ENCODE results near the gene PTCSC3.
A peak's percentile ranks its signal among the peaks of the same experiment; 100 is the strongest.
"Not testable (repeated sequence)": the region's sequence is repeated elsewhere in the genome, so short reads cannot be mapped to it uniquely, and the experiment has no call there.

Gene PTCSC3

GRCh38 chr14:36173161-36173560 lies 3.4 kb downstream of the PTCSC3 start:
- DNase-seq (ENCODE audit: low read depth in 2 of 2): no peak

DNA sequence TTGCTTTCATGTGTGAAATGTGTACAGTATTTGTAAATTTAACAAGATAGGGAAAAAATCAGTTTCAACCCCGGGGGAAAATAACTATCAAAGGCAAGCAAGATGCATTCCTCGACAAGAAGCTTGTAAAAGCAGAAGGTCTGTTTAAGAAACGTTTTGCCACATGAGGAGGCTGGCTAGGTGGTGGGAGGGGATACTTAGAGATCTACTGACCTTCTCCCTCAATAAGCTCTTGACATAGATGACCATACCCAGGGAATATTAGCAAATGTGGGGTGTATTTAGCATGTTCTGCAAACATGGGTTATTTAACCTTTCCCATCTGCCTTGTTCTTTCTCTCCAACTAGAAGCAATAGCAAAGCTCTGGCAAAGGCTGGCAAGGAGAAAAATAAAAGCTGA lies 4.9 kb downstream of the PTCSC3 start:
- DNase-seq (ENCODE audit: low read depth in 2 of 2): no peak

DNA sequence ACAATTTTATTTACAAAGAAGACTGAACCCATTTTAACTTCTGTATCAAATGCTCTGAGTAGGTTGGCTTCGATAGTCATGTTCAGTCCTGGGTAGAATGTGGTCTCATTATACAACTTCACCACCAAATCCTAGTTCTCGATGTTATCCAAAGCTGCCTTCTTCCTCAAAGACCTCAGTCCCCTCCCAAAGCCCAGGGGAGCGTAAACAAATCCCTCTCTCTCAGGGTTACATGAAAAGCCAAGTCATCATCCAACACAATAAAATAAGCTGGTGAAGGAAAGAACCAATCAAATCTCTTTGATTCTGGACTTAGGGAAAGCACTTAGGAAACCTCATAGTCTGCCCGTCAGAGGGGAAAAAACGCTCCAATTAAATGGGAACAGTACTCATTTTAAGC lies 9.1 kb downstream of the PTCSC3 start:
- DNase-seq (ENCODE audit: low read depth in 2 of 2): no peak

DNA sequence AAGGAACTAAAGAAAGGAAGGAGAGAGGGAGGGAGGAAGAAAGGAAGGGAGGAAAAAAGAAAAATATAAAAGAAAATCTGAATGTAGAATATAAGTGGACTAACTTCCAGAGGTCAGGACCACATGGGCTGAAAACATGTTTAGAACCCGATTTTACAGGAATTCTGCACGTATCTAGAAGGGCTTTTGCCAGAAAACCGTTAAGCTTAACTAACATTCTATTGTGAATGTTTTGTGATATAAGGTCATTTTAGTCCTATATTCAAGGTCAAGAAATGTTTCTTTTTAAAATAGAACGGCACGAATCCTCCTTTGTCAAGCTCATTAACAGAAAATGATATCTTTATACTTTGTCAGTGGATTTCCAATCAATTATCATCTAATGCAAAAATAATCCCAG lies 13.1 kb downstream of the PTCSC3 start:
- DNase-seq (ENCODE audit: low read depth in 2 of 2): no peak

- no peak for DNase-seq (ENCODE audit: low read depth in 2 of 2)
Observed at GRCh38 chr14:36162267-36162666, 14.3 kb downstream of the PTCSC3 start.

GRCh38 chr14:36161776-36162175 lies 14.7 kb downstream of the PTCSC3 start:
- DNase-seq (ENCODE audit: low read depth in 2 of 2): no peak

- DNase-seq (ENCODE audit: low read depth in 2 of 2): no peak
Observed at GRCh38 chr14:36151335-36151734, 25.2 kb downstream of the PTCSC3 start.

- no peak for DNase-seq (ENCODE audit: low read depth in 2 of 2)
Observed at GRCh38 chr14:36134038-36134437, 42.5 kb downstream of the PTCSC3 start.

- no peak for DNase-seq (ENCODE audit: low read depth in 2 of 2)
Observed at GRCh38 chr14:36132826-36133225, 43.7 kb downstream of the PTCSC3 start.

- no peak for DNase-seq (ENCODE audit: low read depth in 2 of 2)
Observed at GRCh38 chr14:36130186-36130585, 46.3 kb downstream of the PTCSC3 start.

- no peak for DNase-seq (ENCODE audit: low read depth in 2 of 2)
Observed at GRCh38 chr14:36129181-36129580, 47.3 kb downstream of the PTCSC3 start.

DNA sequence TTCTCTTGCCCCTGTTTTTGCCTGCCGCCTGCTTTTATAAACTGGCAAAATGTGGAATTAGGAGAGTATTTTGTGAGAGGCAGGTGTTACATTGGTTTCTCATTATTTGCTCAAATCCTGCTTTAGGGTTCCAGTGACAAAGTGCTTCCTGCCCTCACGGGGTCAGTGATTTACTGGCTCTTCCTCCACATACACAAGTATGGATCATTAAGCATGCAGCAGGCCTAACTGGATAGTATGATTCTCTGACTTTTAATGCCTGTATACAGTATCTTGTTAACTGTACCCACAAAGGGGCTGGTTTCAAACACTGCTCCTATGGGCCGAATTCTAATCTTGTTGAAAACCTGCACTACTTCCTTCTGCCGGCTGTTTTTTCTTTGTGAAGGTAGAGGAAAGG lies 63.2 kb downstream of the PTCSC3 start:
- no peak for DNase-seq (ENCODE audit: low read depth in 2 of 2)

GRCh38 chr14:36111822-36112583 lies 64.5 kb downstream of the PTCSC3 start:
- DNase-seq (ENCODE audit: low read depth in 2 of 2): no peak

- DNase-seq (ENCODE audit: low read depth in 2 of 2): no peak
Observed at GRCh38 chr14:36105401-36105800, 71.1 kb downstream of the PTCSC3 start.

DNA sequence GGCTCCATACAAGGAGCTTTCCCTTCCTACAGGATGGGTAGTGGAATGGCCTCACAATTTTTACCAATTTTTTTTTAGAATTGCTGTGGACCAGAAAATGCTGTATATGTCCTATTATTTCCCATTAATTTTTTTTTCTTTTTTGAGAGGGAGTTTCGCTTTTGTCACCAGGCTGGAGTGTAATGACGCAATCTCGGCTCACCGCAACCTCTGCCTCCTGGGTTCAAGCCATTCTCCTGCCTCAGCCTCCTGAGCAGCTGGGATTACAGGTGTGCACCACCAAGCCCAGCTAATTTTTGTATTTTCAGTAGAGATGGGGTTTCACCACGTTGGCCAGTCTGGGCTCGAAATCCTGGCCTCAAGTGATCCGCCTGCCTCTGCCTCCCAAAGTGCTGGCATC lies 72.3 kb downstream of the PTCSC3 start:
- not testable (repeated sequence) for DNase-seq (ENCODE audit: low read depth in 2 of 2)

DNA sequence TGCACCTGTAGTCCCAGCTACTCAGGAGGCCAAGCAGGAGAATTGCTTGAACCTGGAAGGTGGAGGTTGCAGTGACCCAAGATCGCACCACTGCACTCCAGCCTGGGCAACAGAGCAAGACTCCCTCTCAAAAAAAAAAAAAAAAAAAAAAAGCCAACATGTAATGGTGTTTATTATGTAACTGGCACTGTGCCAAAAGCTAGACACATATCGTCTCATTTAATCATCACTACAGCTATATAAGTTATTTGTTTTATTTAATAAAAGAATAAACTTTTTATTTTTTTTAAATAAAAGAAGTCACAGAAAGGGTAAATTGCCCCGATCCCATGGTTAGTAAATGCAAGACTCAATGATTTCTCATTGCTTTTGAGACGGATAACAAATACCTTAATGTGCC lies 76.9 kb downstream of the PTCSC3 start:
- DNase-seq (ENCODE audit: low read depth in 2 of 2): no peak

- DNase-seq (ENCODE audit: low read depth in 2 of 2): no peak
Observed at GRCh38 chr14:36097356-36097755, 79.2 kb downstream of the PTCSC3 start.

DNA sequence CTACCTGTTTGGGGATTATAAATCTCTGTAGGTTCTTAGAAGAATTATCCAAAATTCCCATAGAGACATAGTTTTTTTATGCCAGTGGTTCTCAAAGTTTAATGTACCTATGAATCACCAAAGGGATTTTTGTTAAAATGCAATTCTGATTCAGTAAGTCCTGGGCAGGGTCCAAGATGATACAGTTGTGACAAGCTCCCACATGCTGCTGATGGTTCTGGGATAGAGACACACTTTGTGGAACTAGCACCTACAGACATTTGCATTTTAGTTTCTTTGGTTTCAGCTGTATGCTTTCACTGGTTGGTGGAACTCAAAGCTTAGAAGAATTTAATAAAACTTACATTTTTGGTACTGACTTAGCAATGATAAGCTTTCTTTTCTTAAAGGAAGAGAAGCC lies 80.4 kb downstream of the PTCSC3 start:
- peak in 1 of 2 experiments; percentile 11 for DNase-seq (ENCODE audit: low read depth in 2 of 2)

- DNase-seq (ENCODE audit: low read depth in 2 of 2): no peak
Observed at GRCh38 chr14:36094963-36095362, 81.6 kb downstream of the PTCSC3 start.

DNA sequence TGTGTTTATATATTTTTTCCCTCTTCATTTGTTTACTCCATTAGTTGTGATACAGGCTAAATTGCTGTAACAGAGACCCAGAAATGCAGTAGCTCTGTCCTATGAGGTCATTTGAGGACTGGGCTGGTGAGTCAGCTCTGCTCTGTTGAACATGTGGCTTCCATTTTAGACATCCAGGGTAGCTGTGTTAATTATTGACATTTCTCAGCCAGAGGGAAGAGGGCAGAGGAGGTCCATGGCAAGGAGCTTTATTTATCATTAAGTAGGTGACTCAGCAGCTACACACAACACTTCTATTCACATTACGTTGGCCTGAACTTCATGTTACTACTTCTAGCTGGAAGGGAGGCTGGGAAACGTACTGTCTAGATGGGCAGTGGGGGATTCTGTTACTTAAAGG lies 85.4 kb downstream of the PTCSC3 start:
- peak; percentile 91 to 94 for DNase-seq (ENCODE audit: low read depth in 2 of 2)

- peak; percentile 30 to 39 for DNase-seq (ENCODE audit: low read depth in 2 of 2)
Observed at GRCh38 chr14:36087411-36087810, 89.1 kb downstream of the PTCSC3 start.

DNA sequence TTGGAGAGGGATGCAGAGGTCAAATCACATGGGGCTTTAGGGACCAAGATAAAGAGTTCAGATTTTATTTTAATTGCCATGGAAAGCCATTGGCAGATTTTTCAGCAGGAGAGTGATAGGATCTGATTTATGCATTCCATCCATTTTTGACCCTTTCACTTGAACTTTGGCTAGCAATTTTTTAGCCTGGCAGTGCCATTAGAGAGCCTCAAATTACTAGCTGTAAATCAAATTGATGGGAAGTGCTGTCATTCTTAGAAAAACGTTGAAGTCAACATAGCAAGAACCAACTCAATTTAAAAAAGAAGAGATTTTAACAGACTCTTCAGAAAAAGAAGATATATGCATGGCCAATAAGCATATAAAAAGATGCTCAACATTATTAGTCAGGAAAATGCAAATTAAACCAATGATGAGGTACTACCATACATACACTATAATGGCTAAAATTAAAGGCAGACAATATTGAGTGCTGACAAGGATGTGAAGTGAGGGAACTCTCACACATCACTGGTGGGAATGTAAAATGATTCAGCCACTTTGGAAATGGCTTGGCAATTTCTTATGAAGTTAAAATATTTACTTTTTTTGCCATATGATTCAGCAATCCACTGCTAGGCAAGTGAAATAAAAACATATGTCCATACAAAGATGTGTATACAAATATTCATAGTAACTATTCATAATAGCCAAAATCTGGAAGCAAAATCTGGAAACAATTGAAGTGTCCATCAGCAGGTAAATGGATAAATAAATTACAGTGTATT lies 89.7 kb downstream of the PTCSC3 start:
- peak; percentile 38 to 57 for DNase-seq (ENCODE audit: low read depth in 2 of 2)

- DNase-seq (ENCODE audit: low read depth in 2 of 2): no peak
Observed at GRCh38 chr14:36085861-36086260, 90.7 kb downstream of the PTCSC3 start.
